B cell (primary cell): ENCODE data around the gene G6PC3.

Experiments
- CTCF ChIP-seq: fragments of 200-600 bp; IDR thresholded peaks from one replicate; pipeline ENCODE4 v1.8.0; 2022; ENCODE audit warnings: antibody characterized with exemption, mild to moderate bottlenecking
- EZH2 ChIP-seq: IDR thresholded peaks from 2 replicates; pipeline ENCODE4 v1.6.1; 2012; ENCODE audit warnings: borderline replicate concordance, low read depth, mild to moderate bottlenecking, moderate library complexity, low read length; ENCODE audit not compliant: insufficient read depth, poor library complexity, severe bottlenecking

DNA sequence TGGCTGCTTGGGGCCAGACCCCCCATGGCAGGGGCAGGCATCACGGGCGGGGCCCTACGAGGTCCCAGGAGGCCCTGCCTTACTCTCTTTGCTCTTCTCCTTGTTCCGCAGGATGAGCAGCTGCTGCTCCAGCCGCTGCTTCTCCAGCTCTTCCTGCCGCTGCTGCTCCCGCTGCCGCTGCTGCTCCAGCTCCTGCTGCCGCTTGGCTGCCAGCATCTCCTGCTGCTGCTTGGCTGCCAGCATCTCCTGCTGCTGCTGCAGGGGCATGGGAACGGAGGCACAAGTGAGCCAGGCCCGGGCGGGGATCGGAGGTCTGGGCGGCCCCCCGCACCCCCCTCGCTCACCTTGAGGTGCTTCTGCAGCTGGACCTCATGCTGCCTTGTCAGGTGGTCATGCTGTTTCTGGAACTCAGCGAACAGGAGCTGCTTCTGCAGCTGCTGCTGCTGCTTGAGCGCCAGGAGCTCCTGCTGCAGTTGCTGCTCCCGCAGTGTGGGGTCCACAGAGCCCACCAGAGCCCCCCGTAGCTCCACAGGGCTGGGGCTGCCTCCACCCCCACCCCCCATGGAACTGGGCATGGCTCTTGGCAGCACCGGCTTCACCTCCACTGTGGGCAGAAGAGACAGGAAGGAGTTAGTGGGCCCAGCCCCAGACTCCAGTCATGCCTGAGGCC, 22.8 kb downstream of the G6PC3 start:
- no peak for TF ChIP-seq EZH2
- no peak for TF ChIP-seq CTCF
